ENCODE measurements around the gene SERPINB7.

Gene SERPINB7

DNA sequence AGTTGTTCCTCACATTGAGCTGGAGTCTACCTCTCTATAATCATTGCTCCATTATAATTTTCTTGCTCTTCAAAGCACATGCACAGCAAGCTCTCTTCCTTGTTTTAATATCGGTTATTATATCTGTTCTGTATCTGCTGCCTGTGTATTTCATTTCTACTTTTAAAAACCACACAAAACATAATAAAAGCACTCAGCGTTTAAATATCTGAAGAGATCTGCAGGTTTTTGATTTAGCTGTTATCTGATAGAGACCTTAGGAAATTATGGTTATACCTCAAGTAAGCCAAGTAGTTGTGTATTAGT is 49.0 kb downstream of the SERPINB7 start:
- DNase-seq (ENCODE audit: extremely low spot score) = no peak
- POLR2A ChIA-PET = no interaction called here
- CTCF ChIA-PET = interaction anchor here (1.1 kb wide), 1 partner anchor 209 kb away, joined by 3 read pairs; no protein-coding TSS in a partner anchor
- TF ChIP-seq BHLHE40 (IDR thresholded peaks at IDR 0.05; ENCODE audit: borderline replicate concordance) = no peak
- no peak for TF ChIP-seq HDGF (IDR thresholded peaks at IDR 0.05; ENCODE audit: borderline replicate concordance)
- no peak for TF ChIP-seq PKNOX1 (IDR thresholded peaks at IDR 0.05)
- no peak for TF ChIP-seq SP1 (IDR thresholded peaks at IDR 0.05)
- TF ChIP-seq LEF1 (IDR thresholded peaks at IDR 0.05; ENCODE audit: borderline replicate concordance) = no peak
- TF ChIP-seq ZNF384 (IDR thresholded peaks at IDR 0.05) = no peak
- TF ChIP-seq NFRKB (IDR thresholded peaks at IDR 0.05) = no peak
- TF ChIP-seq ARNT (IDR thresholded peaks at IDR 0.05) = no peak
- no peak for TF ChIP-seq FOXK2 (IDR thresholded peaks at IDR 0.05)
- no peak for TF ChIP-seq ELF4 (IDR thresholded peaks at IDR 0.05)
- no peak for TF ChIP-seq TARDBP (IDR thresholded peaks at IDR 0.05)

DNA sequence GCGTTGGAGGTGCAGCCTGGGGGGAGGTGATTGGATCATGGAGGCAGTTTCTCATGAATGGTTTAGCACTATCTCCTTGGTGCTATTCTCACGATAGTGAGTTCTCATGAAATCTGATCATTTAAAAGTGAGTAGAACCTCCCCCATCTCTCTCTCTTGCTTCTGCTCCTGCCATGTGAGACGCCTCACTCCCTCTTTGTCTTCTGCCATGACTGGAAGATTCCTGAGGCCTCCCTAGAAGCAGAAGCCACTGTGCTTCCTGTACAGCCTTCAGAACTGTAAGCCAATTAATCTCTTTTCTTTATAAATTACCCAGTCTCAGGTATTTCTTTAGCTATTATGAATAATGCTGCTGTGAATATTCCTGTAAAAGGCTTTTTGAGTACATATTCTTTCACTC is 52.9 kb downstream of the SERPINB7 start:
- ChIA-PET CTCF (no interaction called here), POLR2A (no interaction called here)
- TF ChIP-seq PKNOX1 (IDR thresholded peaks at IDR 0.05) = no peak
- no peak for TF ChIP-seq ZNF384 (IDR thresholded peaks at IDR 0.05)
- TF ChIP-seq FOXA1 (IDR thresholded peaks at IDR 0.05) = no peak
- TF ChIP-seq FOXK2 (IDR thresholded peaks at IDR 0.05) = no peak
- no peak for TF ChIP-seq NFRKB (IDR thresholded peaks at IDR 0.05)
- no peak for TF ChIP-seq TARDBP (IDR thresholded peaks at IDR 0.05)
- no peak for TF ChIP-seq ELF4 (IDR thresholded peaks at IDR 0.05)
- TF ChIP-seq CTBP1 (IDR thresholded peaks at IDR 0.05; ENCODE audit: borderline replicate concordance) = no peak
- no peak for TF ChIP-seq SP1 (IDR thresholded peaks at IDR 0.05)
- TF ChIP-seq LEF1 (IDR thresholded peaks at IDR 0.05; ENCODE audit: borderline replicate concordance) = no peak
- TF ChIP-seq HDGF (IDR thresholded peaks at IDR 0.05; ENCODE audit: borderline replicate concordance) = no peak
- no peak for DNase-seq (ENCODE audit: extremely low spot score)

DNA sequence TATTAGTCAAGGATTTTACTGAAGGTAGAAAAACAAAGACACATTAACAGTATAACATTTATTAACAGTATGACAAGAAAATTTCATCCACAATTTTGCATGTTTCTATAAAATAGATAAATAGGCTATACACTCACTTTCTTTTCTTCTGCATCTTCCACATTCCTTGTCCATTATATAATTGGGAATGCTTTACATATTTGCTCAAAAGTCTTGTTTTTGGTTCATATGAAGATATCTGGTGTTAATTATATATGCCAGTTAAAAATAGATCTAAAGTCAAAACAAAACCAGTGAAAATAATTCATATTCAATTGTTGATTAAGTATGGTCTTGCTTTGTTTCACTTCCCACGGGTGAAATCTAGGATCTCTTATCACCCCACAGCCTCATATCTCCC is 53.4 kb downstream of the SERPINB7 start:
- ChIA-PET POLR2A (no interaction called here), CTCF (no interaction called here)
- DNase-seq (ENCODE audit: extremely low spot score) = no peak
- TF ChIP-seq NFRKB (IDR thresholded peaks at IDR 0.05) (no peak), ARNT (IDR thresholded peaks at IDR 0.05) (no peak), HDGF (IDR thresholded peaks at IDR 0.05; ENCODE audit: borderline replicate concordance) (no peak), BHLHE40 (IDR thresholded peaks at IDR 0.05; ENCODE audit: borderline replicate concordance) (no peak), ZNF384 (IDR thresholded peaks at IDR 0.05) (no peak), SUZ12 (IDR thresholded peaks at IDR 0.05) (no peak), PKNOX1 (IDR thresholded peaks at IDR 0.05) (no peak), L3MBTL2 (conservative IDR thresholded peaks at IDR 0.05) (no peak), SP1 (IDR thresholded peaks at IDR 0.05) (no peak), CTBP1 (IDR thresholded peaks at IDR 0.05; ENCODE audit: borderline replicate concordance) (no peak), ELF4 (IDR thresholded peaks at IDR 0.05) (no peak), FOXK2 (IDR thresholded peaks at IDR 0.05) (no peak), LEF1 (IDR thresholded peaks at IDR 0.05; ENCODE audit: borderline replicate concordance) (no peak), TARDBP (IDR thresholded peaks at IDR 0.05) (no peak), FOXM1 (IDR thresholded peaks at IDR 0.05; ENCODE audit: borderline replicate concordance) (no peak)

GRCh38 chr18:63829886-63830285 is 54.7 kb downstream of the SERPINB7 start:
- ChIA-PET CTCF (no interaction called here), POLR2A (no interaction called here)
- DNase-seq (ENCODE audit: extremely low spot score) = no peak
- TF ChIP-seq LEF1 (IDR thresholded peaks at IDR 0.05; ENCODE audit: borderline replicate concordance) (no peak), FOXK2 (IDR thresholded peaks at IDR 0.05) (no peak), ELF4 (IDR thresholded peaks at IDR 0.05) (no peak), FOXM1 (IDR thresholded peaks at IDR 0.05; ENCODE audit: borderline replicate concordance) (no peak), CTBP1 (IDR thresholded peaks at IDR 0.05; ENCODE audit: borderline replicate concordance) (no peak), L3MBTL2 (conservative IDR thresholded peaks at IDR 0.05) (no peak), ARNT (IDR thresholded peaks at IDR 0.05) (no peak), TARDBP (IDR thresholded peaks at IDR 0.05) (no peak), BHLHE40 (IDR thresholded peaks at IDR 0.05; ENCODE audit: borderline replicate concordance) (no peak), SUZ12 (IDR thresholded peaks at IDR 0.05) (no peak), FOXA1 (IDR thresholded peaks at IDR 0.05) (no peak), NFRKB (IDR thresholded peaks at IDR 0.05) (no peak)

DNA sequence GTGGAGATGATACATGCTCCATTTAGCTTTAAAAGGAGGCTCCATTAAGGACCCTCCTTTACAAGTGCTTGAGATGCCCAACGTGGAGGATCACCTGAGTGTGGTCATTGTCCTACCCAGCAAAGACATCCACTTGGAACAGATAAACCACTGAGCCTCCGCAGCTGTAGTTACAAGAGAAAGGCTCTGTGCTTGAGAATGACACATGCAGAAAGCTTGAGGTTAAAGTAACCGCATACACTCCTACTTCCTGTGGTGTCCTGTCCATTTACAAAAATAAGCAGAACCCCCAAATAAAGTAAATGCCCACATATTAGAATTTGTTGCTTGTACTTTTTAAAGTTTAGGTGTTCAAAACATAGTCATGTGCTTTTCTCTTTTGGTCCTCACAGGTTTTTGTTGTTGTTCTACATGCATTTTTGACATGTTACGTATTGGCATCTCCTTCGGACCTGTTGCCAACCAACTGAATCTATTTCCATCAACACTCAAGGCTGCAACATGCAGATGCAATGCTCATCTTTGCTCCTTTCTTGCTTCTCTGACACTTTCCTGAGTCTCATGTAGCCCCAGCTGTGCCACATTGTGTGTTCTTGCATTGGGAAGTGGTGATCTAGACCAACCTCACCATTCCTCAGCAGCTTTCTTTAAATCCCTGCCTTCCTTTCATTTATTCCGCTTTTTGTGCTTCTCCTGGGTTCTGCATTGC is 56.0 kb downstream of the SERPINB7 start:
- TF ChIP-seq TARDBP (IDR thresholded peaks at IDR 0.05) = no peak
- TF ChIP-seq NFRKB (IDR thresholded peaks at IDR 0.05) = no peak
- no peak for TF ChIP-seq ARNT (IDR thresholded peaks at IDR 0.05)
- TF ChIP-seq SUZ12 (IDR thresholded peaks at IDR 0.05) = no peak
- TF ChIP-seq SP1 (IDR thresholded peaks at IDR 0.05) = no peak
- no peak for TF ChIP-seq BHLHE40 (IDR thresholded peaks at IDR 0.05; ENCODE audit: borderline replicate concordance)
- TF ChIP-seq FOXM1 (IDR thresholded peaks at IDR 0.05; ENCODE audit: borderline replicate concordance) = no peak
- TF ChIP-seq ZNF384 (IDR thresholded peaks at IDR 0.05) = no peak
- TF ChIP-seq L3MBTL2 (conservative IDR thresholded peaks at IDR 0.05) = no peak
- TF ChIP-seq PKNOX1 (IDR thresholded peaks at IDR 0.05) = no peak
- no peak for TF ChIP-seq CTBP1 (IDR thresholded peaks at IDR 0.05; ENCODE audit: borderline replicate concordance)
- no peak for TF ChIP-seq FOXA1 (IDR thresholded peaks at IDR 0.05)
- TF ChIP-seq ELF4 (IDR thresholded peaks at IDR 0.05) = no peak
- no peak for TF ChIP-seq FOXK2 (IDR thresholded peaks at IDR 0.05)
- no peak for TF ChIP-seq LEF1 (IDR thresholded peaks at IDR 0.05; ENCODE audit: borderline replicate concordance)
- TF ChIP-seq HDGF (IDR thresholded peaks at IDR 0.05; ENCODE audit: borderline replicate concordance) = no peak
- CTCF ChIA-PET = no interaction called here
- POLR2A ChIA-PET = no interaction called here
- no peak for DNase-seq (ENCODE audit: extremely low spot score)

Measured in HEK293T (cell line).